T-helper 2 cell treated with Interferon-gamma antibody and Interleukin-4, amounts not matched to agents 5 μg/mL and 100 μg/mL, for 36 hours (primary cell): Measurements from ENCODE around the gene DLEC1.

Experiments
- DNase-seq: peaks from one replicate; pipeline ENCODE4 v3.0.0; 2021; ENCODE audit warnings: low spot score
- H3K27ac Mint-ChIP-seq: one replicate; pipeline ENCODE4 v1.8.0; 2021; ENCODE audit warnings: mild to moderate bottlenecking, mixed read lengths
- H3K27me3 Mint-ChIP-seq: one replicate; pipeline ENCODE4 v1.8.0; 2021; ENCODE audit warnings: low read depth, mixed read lengths
- H3K36me3 Mint-ChIP-seq: one replicate; pipeline ENCODE4 v1.8.0; 2021; ENCODE audit warnings: low read depth, mixed read lengths
- H3K4me1 Mint-ChIP-seq: one replicate; pipeline ENCODE4 v1.8.0; 2021; ENCODE audit warnings: low read depth, mixed read lengths
- H3K4me3 Mint-ChIP-seq: one replicate; pipeline ENCODE4 v1.8.0; 2022; ENCODE audit warnings: mild to moderate bottlenecking, moderate library complexity, mixed read lengths
- H3K9me3 Mint-ChIP-seq: one replicate; pipeline ENCODE4 v1.8.0; 2021; ENCODE audit warnings: mixed read lengths

Gene DLEC1

GRCh38 chr3:38146504-38146903 is 107.5 kb downstream of the DLEC1 start:
- Mint-ChIP-seq H3K4me1 (peaks cover 21% of the 10 kb centered on the region), H3K27me3 (peaks cover 9% of the 10 kb centered on the region), H3K9me3 (peaks cover 32% of the 10 kb centered on the region), H3K36me3 (peaks cover 23% of the 10 kb centered on the region), H3K4me3 (no peak overlapping the region), H3K27ac (no peak overlapping the region)
- DNase-seq = no peak

DNA sequence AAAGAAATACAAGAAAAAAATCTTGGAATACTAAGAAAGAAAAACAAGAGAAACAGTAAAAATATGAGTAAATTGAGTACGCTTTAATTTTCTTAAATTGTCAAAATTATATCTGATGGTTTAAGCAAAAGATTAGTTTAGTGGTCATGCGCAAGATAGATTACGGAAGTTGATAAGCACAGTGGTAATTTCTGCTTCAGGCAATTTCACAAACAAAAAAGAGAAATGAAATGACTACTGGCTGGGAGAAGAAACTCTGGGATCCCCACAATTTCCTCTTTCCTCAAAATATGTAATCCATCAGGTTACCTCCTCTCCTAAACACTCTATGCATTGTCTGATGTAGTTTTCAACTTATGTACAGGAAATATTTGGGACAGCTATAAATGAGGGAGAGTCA is 108.4 kb downstream of the DLEC1 start:
- Mint-ChIP-seq H3K27ac (no peak overlapping the region), H3K4me1 (peaks cover 26% of the 10 kb centered on the region), H3K27me3 (peaks cover 9% of the 10 kb centered on the region), H3K4me3 (no peak overlapping the region), H3K9me3 (peaks cover 37% of the 10 kb centered on the region), H3K36me3 (peaks cover 16% of the 10 kb centered on the region)
- no peak for DNase-seq

GRCh38 chr3:38148311-38148882 is 109.4 kb downstream of the DLEC1 start:
- peaks cover 9% of the 10 kb centered on the region for H3K27me3 Mint-ChIP-seq
- peaks cover 12% of the 10 kb centered on the region for H3K36me3 Mint-ChIP-seq
- H3K27ac Mint-ChIP-seq = no peak overlapping the region
- DNase-seq = no peak
- H3K9me3 Mint-ChIP-seq = peaks cover 37% of the 10 kb centered on the region
- H3K4me3 Mint-ChIP-seq = no peak overlapping the region
- H3K4me1 Mint-ChIP-seq = peaks cover 30% of the 10 kb centered on the region

GRCh38 chr3:38149708-38150107 is 110.7 kb downstream of the DLEC1 start:
- H3K36me3 Mint-ChIP-seq = peaks cover 12% of the 10 kb centered on the region
- peaks cover 32% of the 10 kb centered on the region for H3K4me1 Mint-ChIP-seq
- DNase-seq = no peak
- peak overlapping the region; percentile 46 for H3K27ac Mint-ChIP-seq
- peaks cover 9% of the 10 kb centered on the region for H3K27me3 Mint-ChIP-seq
- H3K4me3 Mint-ChIP-seq = peak overlapping the region; percentile 0
- H3K9me3 Mint-ChIP-seq = peaks cover 37% of the 10 kb centered on the region

DNA sequence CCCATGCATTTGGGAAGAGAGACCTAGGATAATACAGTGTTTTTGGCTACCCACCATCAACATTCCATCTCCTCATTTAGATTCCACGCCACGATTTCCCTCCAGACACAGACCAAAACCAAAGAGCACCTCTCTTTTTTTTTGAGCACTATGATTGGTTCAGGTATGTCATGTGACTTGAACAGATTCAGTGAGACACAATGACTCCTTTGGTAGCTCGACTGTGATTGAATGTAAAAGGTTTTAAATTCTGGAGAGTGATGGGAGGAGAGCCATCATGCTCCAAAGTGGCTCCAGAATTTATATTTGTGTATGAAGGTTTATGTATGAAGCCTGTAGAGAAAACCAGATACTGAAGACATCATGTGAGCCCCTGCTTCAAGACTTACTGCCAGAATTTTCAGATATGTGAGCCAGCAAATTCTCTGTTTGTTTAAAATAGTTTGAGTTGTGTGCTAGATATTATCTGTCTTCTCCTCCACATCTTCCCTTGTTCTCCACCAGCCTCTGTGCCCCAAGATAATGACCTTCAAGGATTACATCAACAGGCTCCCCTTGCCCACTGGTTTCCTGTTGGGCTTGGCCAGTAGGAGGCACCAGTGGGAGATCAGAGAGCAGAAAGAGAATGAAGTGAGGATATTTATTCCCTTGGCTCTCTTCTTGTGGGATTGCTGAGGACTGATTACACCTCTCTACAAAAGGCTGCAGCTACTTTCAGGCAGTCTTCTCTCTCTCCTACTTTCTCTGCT is 111.9 kb downstream of the DLEC1 start:
- Mint-ChIP-seq H3K27me3 (peaks cover 4% of the 10 kb centered on the region), H3K36me3 (peaks cover 12% of the 10 kb centered on the region), H3K27ac (peak overlapping the region; percentile 92), H3K9me3 (peaks cover 30% of the 10 kb centered on the region), H3K4me3 (peak overlapping the region; percentile 55), H3K4me1 (peaks cover 33% of the 10 kb centered on the region)
- DNase-seq = no peak

- H3K9me3 Mint-ChIP-seq = peaks cover 22% of the 10 kb centered on the region
Observed at GRCh38 chr3:38151667-38152265, 112.8 kb downstream of the DLEC1 start.

GRCh38 chr3:38152609-38153008 is 113.6 kb downstream of the DLEC1 start:
- H3K4me3 Mint-ChIP-seq = no peak overlapping the region
- peaks cover 14% of the 10 kb centered on the region for H3K9me3 Mint-ChIP-seq
- peak overlapping the region; percentile 53 for H3K27ac Mint-ChIP-seq
- H3K36me3 Mint-ChIP-seq = peaks cover 2% of the 10 kb centered on the region
- no peaks in the 10 kb centered on the region for H3K27me3 Mint-ChIP-seq
- DNase-seq = peak; percentile 3
- H3K4me1 Mint-ChIP-seq = peaks cover 32% of the 10 kb centered on the region

More at GRCh38 chr3:38151667-38152265, 112.8 kb downstream of the DLEC1 start:
- peak; percentile 10 for DNase-seq
- H3K27me3 Mint-ChIP-seq = no peaks in the 10 kb centered on the region
- peaks cover 33% of the 10 kb centered on the region for H3K4me1 Mint-ChIP-seq
- H3K27ac Mint-ChIP-seq = peak overlapping the region; percentile 92
- H3K4me3 Mint-ChIP-seq = peak overlapping the region; percentile 55
- peaks cover 6% of the 10 kb centered on the region for H3K36me3 Mint-ChIP-seq

DNA sequence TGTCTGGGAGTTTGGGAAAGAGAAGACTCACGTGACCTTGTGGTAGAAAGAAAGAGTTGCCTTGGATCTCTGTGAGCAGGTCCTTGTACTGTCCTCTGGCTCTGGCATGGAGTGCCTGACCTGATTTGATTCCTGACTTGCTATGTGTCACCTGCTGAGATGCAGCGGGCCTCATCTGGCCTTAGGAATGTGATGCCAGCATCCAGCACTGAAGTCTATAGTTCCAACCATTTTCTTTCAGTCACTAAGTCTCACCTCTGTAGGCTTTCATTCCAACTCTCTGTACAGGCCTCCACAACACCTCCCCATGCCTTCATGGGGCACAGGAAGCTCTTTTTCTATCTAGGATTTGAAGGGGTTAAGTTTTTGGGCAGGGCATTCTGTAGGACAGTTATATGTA is 114.2 kb downstream of the DLEC1 start:
- H3K27ac Mint-ChIP-seq = peak overlapping the region; percentile 38
- no peaks in the 10 kb centered on the region for H3K36me3 Mint-ChIP-seq
- no peak for DNase-seq
- H3K27me3 Mint-ChIP-seq = no peaks in the 10 kb centered on the region
- peaks cover 10% of the 10 kb centered on the region for H3K9me3 Mint-ChIP-seq
- no peak overlapping the region for H3K4me3 Mint-ChIP-seq
- peaks cover 31% of the 10 kb centered on the region for H3K4me1 Mint-ChIP-seq

DNA sequence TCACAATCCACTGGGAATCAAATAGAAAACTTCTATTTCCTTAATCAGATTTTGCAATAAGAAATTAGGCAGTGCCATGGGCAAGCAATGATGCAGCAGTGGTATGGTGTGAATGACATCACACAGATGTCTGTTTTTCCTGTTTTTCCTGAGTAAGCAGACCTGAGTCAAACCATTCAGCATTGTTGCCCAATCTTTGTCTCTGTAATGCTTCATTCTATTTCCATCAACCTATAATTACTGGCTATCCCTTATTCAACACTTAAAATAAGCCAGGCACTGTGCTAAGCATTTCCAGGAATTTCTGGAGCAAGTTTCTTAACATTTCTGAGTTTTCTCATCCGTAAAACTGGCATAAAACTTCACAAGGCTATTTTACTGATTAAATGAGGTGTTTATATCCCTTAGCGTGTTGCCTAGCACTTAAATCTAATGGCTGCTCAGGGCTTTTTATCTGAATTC is 115.1 kb downstream of the DLEC1 start:
- Mint-ChIP-seq H3K27me3 (no peaks in the 10 kb centered on the region), H3K27ac (no peak overlapping the region), H3K36me3 (no peaks in the 10 kb centered on the region), H3K4me3 (no peak overlapping the region), H3K9me3 (peaks cover 10% of the 10 kb centered on the region), H3K4me1 (peaks cover 31% of the 10 kb centered on the region)
- no peak for DNase-seq

GRCh38 chr3:38154625-38155255 is 115.7 kb downstream of the DLEC1 start:
- H3K4me1 Mint-ChIP-seq = peaks cover 27% of the 10 kb centered on the region
- no peak for DNase-seq
- H3K9me3 Mint-ChIP-seq = peaks cover 10% of the 10 kb centered on the region
- no peaks in the 10 kb centered on the region for H3K36me3 Mint-ChIP-seq
- H3K4me3 Mint-ChIP-seq = no peak overlapping the region
- H3K27ac Mint-ChIP-seq = no peak overlapping the region
- no peaks in the 10 kb centered on the region for H3K27me3 Mint-ChIP-seq

DNA sequence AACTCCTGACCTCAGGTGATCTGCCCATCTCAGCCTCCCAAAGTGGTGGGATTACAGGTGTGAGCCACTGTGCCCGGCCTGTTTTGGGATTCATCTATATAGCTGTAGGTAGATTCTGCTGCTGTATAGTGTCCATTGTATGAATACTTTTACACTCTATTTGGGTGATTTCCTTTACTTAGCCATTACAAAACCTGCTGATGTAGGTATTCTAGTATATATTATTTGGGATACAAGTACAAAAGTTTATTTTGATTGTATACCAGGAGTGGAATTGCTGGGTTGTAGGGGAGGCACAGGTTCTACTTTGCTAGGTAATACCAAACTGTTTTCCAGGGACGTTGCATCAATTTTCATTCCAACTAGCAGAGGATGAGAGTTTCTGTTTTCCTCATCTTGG is 116.8 kb downstream of the DLEC1 start:
- Mint-ChIP-seq H3K4me3 (no peak overlapping the region), H3K9me3 (peaks cover 8% of the 10 kb centered on the region), H3K36me3 (no peaks in the 10 kb centered on the region), H3K27me3 (peaks cover 2% of the 10 kb centered on the region), H3K27ac (no peak overlapping the region), H3K4me1 (peaks cover 22% of the 10 kb centered on the region)
- no peak for DNase-seq

DNA sequence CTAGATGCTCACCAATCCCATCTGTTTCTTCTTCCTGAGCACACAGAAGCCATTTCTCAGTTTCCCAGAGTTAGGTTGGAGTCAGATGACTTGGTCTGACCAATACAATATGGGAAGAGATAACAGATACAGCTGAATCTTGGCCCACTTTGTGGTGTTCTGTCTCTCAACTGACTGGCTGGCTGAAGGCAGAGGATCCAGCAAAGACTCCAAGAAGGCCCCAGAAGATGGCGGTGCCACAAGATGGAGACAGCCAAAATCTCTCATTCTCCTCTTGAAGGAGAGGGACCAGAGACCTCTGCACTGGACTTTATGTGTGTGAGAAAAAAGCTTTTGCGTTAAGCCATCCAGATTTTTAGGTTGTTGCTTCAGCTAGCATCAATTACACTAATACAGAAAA is 118.1 kb downstream of the DLEC1 start:
- Mint-ChIP-seq H3K27ac (no peak overlapping the region), H3K27me3 (peaks cover 2% of the 10 kb centered on the region), H3K36me3 (no peaks in the 10 kb centered on the region), H3K4me1 (peaks cover 10% of the 10 kb centered on the region), H3K4me3 (no peak overlapping the region), H3K9me3 (no peaks in the 10 kb centered on the region)
- no peak for DNase-seq

GRCh38 chr3:38157595-38157994 is 118.6 kb downstream of the DLEC1 start:
- Mint-ChIP-seq H3K4me1 (peaks cover 8% of the 10 kb centered on the region), H3K4me3 (no peak overlapping the region), H3K27ac (no peak overlapping the region), H3K9me3 (no peaks in the 10 kb centered on the region), H3K27me3 (peaks cover 2% of the 10 kb centered on the region), H3K36me3 (no peaks in the 10 kb centered on the region)
- DNase-seq = no peak

DNA sequence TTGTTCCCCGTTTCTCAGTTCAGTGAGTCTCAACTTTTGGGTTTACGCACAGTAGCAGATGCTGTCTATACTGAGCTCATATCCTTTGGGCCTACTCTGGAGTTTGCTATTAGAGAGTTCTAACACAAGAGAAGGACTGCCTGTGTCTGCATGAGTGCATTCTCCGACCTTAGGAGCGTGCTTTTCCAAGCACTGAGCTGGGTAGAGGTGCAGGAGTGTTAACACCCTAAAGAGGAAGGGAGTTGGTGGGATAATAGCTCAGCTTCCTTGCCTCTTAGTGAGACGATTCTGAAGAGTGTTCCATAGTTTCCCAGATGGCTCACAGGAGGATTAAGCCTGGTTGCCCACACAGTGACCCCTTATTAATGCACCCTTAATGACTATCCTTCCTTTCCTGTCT is 119.5 kb downstream of the DLEC1 start:
- no peak for DNase-seq
- Mint-ChIP-seq H3K4me3 (no peak overlapping the region), H3K36me3 (no peaks in the 10 kb centered on the region), H3K9me3 (no peaks in the 10 kb centered on the region), H3K27me3 (peaks cover 2% of the 10 kb centered on the region), H3K27ac (no peak overlapping the region), H3K4me1 (peaks cover 11% of the 10 kb centered on the region)
